OCI-LY1 (cell line): ENCODE results near the gene SLC24A3.

Experiments used
- EZH2 ChIP-seq: fragments of 200-600 bp; sonication (generic), shearing (Covaris generic); IDR thresholded peaks from 2 replicates; pipeline ENCODE4 v1.8.0; 2017; ENCODE audit warnings: borderline replicate concordance, mixed run types, mild to moderate bottlenecking, antibody characterized with exemption, low read length, moderate library complexity, mixed read lengths
- TF ChIP-seq, protein P1 (sequence below): fragments of 200-600 bp; sonication (generic), shearing (Covaris generic); IDR thresholded peaks from 2 replicates; pipeline ENCODE4 v1.5.1; 2017; ENCODE audit warnings: mild to moderate bottlenecking, antibody characterized with exemption, low read length, moderate library complexity, mixed read lengths

DNA sequence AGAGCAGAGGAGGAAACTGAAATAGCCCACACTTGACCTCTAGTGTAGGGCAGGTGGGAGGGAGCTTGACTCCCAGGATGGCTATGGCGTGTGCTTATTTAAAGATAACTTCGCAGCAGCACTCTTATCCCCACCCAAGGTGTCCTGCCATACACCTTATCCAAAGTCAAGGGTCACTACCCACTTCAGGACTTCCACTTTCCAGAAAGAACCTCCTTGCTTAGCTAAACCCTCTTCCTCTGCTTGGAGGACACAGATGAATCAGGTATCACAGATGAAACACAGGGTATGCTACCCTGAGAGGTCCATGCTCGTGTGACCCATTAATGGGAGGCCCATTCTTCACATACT, 547.9 kb downstream of the SLC24A3 start:
- TF ChIP-seq, protein P1, sequence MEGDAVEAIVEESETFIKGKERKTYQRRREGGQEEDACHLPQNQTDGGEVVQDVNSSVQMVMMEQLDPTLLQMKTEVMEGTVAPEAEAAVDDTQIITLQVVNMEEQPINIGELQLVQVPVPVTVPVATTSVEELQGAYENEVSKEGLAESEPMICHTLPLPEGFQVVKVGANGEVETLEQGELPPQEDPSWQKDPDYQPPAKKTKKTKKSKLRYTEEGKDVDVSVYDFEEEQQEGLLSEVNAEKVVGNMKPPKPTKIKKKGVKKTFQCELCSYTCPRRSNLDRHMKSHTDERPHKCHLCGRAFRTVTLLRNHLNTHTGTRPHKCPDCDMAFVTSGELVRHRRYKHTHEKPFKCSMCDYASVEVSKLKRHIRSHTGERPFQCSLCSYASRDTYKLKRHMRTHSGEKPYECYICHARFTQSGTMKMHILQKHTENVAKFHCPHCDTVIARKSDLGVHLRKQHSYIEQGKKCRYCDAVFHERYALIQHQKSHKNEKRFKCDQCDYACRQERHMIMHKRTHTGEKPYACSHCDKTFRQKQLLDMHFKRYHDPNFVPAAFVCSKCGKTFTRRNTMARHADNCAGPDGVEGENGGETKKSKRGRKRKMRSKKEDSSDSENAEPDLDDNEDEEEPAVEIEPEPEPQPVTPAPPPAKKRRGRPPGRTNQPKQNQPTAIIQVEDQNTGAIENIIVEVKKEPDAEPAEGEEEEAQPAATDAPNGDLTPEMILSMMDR, result no peak
- TF ChIP-seq EZH2, result no peak
